ENCODE measurements around the gene WAPL. TPM values are rescaled to one million over a fixed set of nuclear protein-coding genes. Genes with fewer than 3 reads are reported as not detected.
A peak's percentile ranks its signal among the peaks of the same experiment; 100 is the strongest.

WAPL gene
- total RNA-seq, 1 donor from 2014 or later: 43.2 TPM

DNA sequence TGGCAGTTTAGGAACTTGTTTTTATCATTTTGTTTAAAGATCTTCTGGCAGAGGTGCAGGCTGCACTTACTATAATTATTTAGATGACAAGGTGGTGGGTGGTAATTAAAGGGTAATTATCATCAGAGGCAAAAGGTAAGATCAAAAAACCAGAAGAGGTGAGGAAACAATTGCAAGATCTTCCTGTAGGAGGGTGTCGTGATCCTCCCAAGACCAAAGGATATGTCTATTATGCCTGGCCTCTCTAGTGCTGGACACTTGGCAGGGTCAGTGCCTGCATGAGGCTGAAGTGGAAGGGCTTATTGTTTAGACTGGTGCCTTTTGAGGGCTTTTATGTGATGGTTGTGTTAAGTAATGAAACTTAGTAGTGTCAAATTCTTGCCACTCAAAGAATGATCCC lies 1.8 kb upstream of the WAPL start:
- DNase-seq (ENCODE audit: low spot score): no peak

DNA sequence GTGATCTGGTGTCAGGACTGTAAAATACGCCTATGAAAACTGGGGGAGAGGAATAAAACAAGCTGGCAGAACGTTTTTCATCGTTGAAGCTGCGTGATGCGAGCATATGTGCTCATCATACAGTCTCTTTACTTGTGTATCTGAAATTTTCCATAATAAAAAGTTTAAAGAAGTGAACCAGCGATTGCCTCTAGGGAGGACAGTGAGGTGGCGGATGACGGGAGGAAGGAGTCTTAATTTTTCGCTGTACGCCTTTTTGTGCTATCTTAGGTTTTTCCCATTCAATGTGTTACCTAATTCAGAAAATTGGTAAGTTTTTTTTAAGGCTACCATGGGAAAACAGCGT lies 891 bp upstream of the WAPL start:
- no peak for DNase-seq (ENCODE audit: low spot score)

DNA sequence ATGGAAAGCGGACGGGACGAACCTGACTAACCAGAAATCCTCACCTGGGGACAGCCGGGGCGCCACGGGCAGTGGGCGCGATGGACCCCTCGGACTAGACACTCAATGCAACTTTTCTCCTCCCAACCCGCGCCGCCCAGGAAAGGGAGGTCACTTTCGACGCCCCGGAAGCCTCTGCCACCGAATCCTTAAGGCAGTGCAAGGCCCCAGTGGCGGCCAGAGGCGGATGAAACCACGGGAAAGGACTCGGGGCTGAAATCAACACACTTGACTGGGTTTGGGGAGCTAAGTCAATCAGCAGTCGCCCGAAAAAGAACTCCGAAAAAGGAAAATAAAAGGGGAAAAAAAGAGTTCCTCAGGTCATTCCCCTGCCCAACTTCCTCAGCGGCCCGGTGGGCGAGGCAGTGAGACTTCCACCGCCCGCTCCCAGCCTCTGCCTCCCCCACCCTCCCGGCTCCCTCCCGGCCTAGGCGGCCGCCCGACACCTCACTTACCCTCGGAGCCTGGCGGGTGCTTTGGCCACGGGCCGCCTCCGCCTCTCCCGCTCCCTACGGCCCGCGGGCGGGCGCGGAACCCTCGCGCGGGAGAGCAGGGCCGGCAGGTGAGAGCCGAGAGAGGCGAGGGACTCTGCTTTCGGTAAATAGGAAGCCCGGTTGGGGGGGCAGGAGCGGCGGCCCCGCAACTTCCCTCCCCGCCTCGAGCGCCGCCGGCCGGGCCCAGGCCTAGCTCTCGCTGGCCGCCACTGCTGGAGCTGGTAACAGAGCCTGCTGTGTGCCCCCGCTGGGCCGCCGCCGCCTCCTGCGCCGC lies 518 bp downstream of the WAPL start:
- peak; percentile 57 for DNase-seq (ENCODE audit: low spot score)

DNA sequence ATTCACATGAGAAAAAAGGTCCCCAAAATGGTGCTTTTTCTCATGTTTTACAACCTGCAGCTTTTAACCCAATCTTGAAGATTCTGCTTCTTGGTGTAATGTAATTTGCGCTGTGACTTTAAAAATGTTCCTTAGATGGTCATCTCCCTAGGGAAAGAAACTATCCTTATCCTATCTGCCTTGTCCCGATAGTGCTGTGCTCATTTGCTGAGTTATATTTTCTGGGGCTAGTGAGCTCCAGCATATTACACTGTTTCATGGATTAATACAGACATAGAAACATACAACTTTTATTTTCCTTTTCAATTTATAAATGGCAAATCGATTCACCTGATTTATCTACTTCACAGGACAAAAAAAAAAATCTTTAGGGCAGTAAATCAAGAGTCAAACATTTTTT lies 2.8 kb downstream of the WAPL start:
- no peak for DNase-seq (ENCODE audit: low spot score)

DNA sequence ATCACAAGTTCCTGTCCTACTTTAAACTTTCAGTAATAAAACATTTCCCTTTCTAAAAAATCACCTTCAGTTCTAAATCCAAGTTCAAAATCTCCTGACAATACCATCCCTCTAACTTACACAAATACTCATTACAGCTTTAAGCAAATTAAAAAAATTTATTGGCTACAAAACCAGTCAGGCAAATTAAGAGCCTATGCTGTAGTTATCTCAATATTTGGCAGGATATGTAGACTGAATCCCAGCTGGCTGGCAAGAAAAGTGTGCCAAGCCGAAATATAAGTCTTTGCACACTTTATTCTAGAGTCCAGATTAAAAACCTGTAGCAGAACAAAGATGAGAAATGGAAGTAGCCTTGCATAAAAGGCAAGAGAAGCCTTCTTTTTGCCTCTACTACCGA lies 9.5 kb downstream of the WAPL start:
- DNase-seq (ENCODE audit: low spot score): no peak

DNA sequence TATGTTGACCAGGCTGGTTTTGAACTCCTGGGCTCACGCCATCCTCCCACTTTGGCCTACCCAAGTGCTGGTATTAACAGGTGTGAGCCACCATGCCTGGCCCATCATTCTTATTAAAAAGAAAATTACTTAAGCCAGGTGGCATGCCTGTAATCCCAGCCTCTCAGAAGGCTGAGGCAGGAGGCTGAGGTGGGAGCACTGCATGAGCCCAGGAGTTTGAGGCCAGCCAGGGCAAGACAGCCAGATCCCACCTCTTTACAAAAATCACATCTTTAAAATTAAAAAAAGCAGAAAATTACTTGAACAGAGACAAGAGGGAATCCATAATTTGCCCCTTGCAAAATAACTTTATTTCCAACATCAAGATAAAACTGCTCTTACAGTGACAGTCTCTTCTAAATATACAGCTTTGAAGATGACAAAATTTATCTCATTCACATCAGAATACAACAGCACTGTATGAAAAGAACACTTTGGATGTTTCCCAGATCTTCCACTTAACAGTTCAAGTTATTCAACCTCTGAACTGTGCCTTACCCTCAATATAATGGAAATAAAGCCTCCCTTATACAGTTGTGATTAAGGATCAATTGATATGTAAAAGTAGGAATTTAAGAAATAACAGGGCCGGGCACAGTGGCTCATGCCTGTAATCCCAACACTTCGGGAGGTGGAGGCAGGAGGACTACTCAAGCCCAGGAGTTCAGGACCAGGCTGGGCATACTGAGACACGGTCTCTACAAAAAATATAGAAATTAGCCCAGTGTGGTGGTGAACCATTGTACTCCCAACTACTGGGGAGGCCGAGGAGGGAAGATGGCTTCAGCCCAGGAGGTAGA lies 10.3 kb downstream of the WAPL start:
- no peak for DNase-seq (ENCODE audit: low spot score)

DNA sequence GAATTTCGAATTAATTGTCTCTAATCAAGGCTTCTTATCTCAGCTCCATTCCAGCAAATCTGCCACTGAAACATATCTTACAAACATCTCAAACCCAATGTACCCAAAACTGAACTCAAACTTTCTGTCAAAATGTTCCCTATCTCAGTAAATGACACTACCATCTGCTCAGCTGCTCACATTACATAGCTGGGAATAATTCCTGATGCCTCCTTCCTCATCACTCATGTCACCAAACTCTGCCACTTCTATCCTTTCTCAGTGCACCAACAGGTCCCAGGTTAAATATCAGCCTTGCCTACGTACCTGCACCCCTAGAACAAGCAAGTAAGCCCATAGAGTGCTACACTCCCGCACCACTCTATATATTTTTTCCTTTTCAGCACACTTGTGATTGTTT lies 12.4 kb downstream of the WAPL start:
- DNase-seq (ENCODE audit: low spot score): no peak

DNA sequence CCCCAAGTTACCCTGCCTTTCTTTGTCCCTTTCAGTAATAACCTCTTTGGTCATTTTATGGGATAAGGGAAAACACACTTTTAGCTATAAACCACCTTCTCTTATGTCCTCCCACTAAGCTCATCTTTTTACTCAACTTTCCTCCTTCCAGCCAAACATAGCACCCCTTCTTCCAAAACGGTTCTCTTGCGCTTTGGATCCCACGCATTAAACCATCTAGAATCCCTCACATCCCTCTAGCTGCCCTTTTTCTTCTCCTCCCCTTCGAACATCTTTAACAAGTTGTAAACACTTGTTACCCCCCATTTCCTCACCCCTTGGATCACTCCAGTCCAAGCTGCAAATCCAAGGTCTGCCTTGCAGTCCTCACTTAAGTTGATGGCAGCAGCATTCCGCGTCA lies 13.4 kb downstream of the WAPL start:
- no peak for DNase-seq (ENCODE audit: low spot score)

DNA sequence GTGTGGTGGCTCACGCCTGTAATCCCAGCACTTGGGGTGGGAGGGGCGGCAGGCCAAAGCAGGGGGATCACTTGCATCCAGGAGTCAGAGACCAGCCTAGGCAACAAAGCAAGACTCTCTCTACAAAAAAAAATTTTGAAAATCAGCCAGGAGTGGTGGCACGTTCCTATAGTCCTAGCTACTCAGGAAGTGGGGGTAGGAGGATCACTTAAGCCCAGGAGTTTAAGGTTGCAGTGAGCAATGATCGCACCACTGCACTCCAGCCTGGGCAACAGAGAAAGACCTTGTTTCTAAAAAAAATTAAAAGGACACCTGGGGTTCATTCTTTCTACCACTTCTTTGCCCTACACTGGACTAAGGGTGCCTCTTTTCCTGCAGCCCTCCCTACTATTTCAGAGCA lies 15.1 kb downstream of the WAPL start:
- DNase-seq (ENCODE audit: low spot score): no peak

DNA sequence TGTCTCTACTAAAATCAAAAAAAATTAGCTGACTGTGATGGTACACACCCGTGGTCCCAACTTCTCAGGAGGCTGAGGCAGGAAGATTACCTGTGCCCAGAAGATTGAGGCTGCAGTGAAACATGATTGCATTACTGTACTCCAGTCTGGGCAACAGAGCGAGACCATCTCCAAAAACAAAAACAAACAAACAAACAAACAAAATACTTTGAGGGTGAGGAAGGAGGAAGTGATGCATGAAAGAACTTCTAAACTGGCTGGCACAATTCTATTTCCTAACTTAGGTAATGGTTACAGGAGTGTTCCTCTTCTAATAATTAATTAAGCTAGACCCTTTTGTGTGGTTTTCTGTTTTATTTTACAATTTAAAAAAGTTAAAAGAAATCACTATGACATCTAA lies 15.5 kb downstream of the WAPL start:
- no peak for DNase-seq (ENCODE audit: low spot score)

DNA sequence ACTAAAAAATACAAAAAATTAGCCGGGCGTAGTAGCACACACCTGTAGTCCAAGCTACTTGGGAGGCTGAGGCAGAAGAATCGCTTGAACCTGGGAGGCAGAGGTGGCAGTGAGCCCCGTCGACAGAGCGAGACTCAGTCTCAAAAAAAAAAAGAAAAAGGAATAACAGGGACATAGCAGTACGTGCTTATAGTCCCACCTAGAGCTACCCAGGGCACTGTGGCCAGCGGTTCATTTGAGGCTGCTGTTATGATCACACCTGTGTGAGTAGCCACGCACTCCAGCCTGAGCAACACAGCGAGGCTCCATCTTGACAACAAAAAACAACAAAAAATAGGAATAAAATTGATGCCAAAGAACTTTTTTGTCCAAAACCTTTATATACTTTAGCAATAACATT lies 17.1 kb downstream of the WAPL start:
- DNase-seq (ENCODE audit: low spot score): no peak

DNA sequence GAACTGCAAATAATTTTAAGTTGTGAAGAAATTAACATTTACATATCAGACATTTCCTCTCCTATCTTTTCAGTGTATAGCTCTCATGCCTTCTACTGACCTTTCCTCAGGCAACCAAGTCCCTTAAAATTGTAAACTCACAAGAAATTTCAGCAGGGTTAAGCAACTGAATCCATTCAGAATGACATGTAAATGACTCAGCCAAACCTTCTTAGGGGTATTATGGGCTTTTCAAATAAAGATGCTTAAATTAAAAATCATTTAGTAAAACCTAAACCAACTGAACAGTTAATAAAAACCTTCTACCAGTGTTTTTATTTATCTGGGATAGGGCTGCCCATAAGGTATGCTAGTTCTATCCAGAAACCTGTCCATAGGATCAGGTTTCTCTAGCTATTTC lies 20.7 kb downstream of the WAPL start:
- no peak for DNase-seq (ENCODE audit: low spot score)

DNA sequence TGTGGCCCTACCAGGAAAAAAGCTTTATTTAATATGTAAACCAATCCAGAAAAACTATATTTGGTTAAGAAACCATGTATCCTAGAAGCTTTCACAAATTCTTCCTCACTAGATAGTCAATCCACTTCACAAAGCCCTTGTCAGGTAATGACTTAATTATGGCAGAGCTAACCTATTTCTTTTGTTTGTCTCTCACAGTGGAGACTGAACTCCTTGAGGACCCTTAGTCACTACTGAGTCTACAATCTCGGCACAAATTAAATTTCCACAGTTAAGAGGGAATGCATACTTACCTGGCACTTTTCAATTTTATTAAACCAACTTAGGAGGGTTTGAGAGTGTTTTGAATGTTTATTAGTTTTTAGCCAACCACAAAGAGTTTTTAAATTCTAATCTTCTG lies 23.0 kb downstream of the WAPL start:
- DNase-seq (ENCODE audit: low spot score): no peak

DNA sequence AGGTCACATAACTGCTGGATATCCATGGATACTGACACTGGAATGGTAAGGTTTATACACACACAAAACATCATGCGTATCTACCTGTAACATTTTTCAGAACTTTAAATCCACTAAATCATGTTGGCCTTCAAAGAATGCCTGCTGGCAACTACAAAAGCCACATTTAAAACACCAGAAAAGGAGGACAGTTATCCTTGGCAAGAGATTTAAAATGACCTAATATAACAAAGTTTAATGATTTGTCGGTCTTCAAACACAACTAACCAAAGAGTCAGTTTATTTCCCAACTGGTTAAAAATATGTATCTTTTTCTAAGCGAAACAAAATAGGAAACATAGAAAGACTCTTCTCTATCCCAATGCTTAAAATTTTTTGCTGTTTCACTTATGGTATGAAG lies 24.0 kb downstream of the WAPL start:
- no peak for DNase-seq (ENCODE audit: low spot score)

DNA sequence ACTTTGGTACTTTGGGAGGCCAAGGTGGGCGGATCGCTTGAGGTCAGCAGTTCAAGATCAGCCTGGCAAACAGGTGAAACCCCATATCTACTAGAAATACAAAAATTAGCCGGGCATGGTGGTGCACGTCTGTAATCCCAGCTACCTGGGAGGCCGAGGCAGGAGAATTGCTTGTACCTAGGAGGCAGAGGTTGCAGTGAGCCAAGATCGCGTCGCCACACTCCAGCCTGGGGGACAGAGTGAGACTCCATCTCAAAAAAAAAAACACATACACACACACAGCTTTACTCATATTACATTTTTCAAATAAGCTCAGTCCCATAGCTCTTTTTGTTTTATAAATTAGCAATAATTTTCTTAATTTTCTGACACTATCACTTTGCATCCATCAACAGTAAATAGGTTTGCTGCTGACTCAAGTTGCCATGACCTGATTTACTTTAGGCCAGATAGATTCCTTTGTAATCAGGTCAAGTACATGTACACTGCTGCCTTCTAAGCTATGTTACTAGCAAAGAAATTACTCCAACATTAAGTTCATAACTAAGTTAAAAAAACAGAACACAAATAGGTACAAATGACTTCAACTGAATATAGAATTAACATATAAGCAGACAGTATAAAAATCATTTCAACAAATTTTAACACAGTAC lies 31.5 kb downstream of the WAPL start:
- DNase-seq (ENCODE audit: low spot score): no peak

DNA sequence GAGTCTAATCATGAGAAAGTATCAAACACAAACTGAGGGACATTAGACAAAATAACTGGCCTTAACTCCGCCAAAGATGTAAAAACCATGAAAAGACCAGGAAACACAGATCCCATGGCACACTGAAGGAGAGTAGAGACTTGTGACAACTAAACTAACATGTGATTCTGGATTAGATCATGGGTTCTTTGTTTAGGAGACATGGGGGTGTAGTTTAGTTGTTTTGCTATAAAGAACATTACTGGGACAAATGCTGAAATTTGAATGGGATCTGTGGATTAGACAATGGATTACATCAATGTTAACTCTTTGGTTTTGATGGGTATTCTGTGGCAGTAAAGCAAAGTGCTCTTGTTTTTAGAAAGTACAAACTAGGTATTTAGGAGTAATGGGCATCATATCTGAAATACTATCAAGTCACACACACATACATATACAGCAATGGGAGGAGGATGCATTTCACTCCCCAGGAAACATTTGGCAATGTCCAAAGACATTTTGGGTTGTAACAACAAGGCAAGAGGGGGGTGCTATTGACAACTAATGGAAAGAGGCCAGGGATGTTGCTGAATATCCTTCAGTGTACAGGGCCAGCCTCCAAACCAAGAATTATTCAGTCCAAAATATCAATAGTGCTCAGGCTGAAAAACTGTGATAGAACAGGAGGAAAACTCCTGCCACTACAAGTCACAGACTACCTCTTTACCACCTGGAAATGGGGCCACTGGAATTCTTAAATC lies 32.4 kb downstream of the WAPL start:
- DNase-seq (ENCODE audit: low spot score): no peak

DNA sequence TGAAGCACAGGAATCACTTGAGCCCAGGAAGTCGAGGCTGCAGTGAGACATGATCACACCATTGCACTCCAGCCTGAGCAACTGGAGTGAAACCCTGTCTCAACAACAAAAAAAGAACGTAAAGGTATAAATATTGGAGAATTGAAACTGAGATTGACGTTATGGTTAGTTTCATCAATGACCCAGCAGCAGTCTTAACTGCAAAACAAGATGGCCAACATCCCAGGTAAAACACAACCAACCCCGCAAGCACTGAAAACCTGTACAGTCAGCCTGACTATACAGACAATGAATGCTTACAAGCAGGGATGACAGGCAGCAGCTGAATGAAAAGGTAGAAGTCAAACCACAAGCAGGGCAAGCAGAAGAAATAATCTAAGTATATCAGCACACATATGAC lies 34.7 kb downstream of the WAPL start:
- DNase-seq (ENCODE audit: low spot score): no peak

DNA sequence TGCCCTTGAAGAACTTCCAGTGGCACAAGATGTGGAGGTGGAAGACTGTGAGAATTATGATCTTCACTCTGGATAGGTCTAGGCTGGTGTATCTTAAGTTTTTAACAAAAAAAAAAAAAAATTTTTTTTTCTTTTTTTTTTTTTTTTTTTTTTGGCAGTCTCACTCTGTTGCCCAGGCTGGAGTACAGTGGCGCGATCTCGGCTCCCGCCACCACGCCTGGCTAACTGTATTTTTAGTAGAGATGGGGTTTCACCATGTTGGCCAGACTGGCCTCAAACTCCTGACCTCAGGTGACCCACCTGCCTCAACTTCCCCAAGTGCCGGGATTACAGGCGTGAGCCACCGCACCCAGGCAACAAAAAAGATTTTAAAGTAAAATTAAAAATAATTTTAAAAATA lies 37.9 kb downstream of the WAPL start:
- no peak for DNase-seq (ENCODE audit: low spot score)

DNA sequence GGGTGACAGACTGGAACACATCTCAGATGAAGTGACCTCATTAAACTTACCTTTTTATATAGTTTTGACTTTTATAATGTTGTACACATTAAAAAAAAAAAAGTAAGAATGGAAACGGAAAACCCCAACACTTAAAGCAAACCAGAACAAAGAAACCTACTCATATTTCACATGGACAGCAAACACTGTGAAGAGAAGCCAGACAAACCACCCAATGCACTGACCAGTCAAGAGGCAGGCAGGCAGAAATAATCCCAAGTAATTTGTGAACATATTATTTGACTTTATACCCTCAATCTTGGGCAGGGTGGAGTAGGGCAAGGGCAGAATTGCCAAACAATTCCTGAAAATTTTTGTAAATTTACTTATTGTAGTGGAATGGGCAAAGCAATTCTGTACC lies 39.8 kb downstream of the WAPL start:
- no peak for DNase-seq (ENCODE audit: low spot score)

DNA sequence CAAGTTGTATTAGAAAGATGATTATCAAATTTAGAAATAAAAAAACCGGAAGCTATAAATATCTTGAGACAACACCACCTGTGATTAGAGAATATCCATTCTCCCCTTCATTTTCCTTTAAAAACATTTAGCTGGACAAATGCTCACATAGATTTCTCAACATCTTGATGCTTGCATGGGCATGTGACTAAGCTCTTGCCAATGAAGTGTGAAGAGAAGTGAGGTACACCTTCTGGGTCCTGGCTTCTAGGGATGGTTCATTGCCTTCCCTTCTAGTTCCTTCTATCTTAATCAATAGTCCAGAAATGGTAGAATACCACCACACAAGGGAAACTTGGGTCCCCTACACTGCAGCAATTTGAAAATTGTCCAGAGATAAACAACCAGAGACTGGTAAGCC lies 41.0 kb downstream of the WAPL start:
- no peak for DNase-seq (ENCODE audit: low spot score)

DNA sequence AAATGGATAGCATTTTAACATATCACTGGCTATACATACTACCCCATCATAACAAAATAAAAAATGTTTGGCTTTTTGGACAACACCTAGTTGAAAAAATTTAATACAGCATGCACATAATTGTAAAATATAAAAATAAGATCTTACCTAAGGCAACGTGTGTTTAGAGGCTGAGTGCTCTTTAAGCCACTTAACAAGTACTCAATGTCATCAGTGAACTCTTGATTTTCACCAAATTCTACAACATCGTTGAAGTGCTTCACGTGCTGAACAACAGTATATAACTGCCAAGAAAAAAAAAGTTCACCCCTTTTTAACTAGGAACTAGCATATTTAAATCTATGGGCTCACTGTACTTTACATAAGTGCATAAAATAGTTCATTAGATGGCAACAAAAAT lies 49.5 kb downstream of the WAPL start:
- DNase-seq (ENCODE audit: low spot score): no peak
